Measurements from ENCODE around the gene DPYD.
"Not testable (repeated sequence)": the region's sequence is repeated elsewhere in the genome, so short reads cannot be mapped to it uniquely, and the experiment has no call there.

The DPYD gene

DNA sequence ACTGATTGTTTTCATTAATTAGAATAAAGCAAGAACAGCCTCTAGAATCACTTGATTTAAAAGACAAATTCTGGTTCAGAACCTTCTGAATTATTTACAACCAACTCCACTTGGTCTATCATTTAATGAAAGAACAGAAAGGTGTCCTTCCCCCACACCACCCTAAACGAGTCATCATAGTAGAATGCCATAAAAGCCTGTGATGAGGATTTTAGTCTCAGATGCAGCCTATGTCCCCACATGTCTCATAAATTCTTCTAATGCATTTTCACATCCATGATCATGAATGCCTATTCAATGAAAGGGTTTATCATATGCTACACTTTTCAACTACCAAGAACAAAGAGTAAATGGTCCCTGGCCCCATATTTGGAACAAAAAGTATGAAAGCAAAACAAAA, 508.1 kb downstream of the DPYD start:
- DNase-seq, result no peak

GRCh38 chr1:97412166-97412565, 508.7 kb downstream of the DPYD start:
- DNase-seq, result no peak

DNA sequence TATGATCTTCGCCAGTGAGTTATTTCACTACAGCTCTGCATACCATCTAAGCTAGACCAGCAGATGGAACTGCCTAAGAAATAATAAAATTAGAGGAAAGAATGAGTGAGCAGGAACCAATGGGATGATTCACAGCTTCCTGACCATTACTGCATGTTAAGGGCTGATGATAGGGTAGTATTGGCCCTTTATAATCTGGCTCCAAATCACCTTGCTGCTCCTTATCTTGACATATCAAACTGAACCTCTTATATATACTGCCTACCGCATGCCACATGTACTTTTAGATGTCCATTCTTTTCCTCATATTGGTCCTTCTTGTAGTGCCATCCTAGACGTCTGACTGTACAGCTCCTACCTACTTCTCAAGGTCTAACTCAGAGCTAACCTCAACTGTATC, 524.4 kb downstream of the DPYD start:
- DNase-seq, result no peak

DNA sequence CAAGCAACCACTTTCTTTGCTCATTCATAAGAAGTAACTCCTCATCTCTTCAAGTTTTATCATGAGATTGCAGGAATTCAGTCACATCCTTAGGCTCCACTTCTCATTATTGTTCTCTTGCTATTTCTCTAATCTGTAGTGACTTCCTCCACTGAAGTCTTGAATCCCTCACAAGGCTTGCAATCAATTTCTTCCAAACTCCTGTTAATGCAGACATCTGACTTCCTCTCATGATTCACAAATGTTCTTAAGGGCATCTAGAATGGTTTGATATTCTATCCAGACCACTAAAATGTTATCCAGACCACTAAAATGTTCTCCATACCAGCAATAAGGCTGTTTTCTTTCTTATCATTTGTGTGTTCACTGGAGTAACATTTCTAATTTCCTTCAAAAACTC, 528.1 kb downstream of the DPYD start:
- DNase-seq, result no peak

GRCh38 chr1:97385536-97386277, 535.1 kb downstream of the DPYD start:
- no peak for DNase-seq

DNA sequence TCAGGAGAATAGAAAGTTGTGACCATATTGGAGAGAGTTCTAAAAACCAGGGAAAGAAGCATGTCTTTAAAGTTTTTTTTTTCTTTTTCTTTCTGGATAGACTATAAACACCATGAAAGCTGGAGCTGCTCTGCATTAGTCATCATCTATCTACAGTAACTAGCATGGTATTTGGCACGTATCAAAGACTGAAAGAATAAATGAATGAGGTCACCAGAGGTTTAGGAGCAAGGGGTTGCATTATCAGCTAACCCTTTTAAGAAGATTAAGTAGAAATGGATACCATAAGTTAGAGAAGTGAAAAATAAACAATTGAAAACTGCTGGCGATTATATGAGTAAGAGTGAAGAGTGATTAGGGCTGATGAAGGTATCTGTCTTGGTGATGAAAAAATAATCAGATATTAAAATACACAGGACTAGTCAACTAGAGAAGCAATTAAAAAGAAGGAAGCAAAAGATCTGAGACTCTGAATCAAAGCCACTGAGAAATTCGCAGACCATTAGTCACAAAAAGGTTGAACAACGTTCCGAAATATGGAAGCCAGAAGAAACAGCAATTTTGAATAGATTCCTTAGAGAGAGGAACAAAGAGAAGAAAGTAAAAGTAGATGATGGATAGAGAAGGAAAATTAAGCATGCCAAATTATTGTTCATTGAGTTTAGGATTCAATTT, 536.4 kb downstream of the DPYD start:
- no peak for DNase-seq

DNA sequence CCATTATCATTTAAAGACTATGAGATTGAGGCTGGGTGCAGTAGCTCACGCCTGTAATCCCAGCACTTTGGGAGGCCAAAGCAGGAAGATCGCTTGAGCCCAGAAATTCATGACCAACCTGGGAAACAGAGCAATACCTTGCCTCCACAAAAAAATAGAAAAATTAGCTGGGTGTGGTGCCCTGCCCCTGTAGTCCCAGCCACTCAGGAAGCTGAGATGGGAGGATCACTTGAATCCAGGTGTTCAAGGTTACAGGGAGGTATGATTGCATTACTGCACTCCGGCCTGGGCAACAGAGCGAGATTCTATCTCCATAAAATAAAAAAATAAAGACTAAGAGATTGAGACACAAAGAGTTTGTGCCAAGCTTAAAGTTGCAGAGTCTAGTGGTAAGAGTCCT, 537.0 kb downstream of the DPYD start:
- no peak for DNase-seq

DNA sequence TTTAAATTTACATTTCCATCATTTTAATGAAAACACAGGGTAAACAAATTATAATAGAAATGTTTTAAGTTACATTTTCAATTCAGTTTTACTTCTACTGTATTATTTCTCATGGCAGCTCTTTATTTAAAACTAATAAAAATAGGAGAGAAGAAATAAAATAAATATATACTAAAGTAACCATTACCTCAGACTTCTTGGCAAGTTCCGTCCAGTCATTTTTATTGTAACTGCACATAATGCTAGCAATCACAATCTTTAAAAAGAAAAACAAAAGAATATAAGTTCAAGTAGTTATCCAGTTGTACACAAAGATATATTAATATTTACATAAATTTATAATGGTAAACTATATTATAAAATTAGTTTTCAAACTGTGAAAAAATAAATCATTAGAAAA, 538.6 kb downstream of the DPYD start:
- no peak for DNase-seq

DNA sequence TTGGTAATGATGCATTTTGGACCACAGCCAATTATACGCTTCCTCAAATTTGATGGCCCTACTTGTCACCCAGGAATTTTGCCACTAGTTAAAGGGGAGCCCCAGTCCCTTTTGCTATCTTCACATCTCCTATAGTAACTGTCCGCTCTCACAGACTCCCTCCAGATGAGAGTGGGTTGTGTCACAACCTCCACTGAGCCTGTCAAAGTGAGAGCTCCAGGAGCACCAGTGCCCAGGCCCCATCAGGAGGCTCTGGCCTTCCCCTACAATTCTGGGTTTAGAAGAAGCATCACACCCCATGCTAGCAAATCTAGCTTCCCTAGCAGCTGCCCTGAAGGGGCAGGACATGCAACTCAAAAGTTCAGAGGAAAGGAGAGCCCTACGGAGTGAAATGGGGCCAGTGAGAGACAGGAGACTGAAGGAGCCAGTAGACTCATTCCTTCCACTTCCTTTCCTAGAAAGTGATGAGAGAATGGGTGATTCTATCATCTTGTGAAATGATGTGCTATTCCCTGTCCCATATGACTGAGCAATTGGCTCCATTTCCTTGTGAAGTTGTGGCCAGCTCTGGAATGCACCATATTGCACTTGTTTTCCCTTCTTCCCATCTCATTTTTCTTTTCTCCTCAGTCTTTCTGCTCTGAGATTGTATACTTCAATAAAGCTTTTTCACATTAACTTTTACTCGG, 541.3 kb downstream of the DPYD start:
- DNase-seq, result no peak

DNA sequence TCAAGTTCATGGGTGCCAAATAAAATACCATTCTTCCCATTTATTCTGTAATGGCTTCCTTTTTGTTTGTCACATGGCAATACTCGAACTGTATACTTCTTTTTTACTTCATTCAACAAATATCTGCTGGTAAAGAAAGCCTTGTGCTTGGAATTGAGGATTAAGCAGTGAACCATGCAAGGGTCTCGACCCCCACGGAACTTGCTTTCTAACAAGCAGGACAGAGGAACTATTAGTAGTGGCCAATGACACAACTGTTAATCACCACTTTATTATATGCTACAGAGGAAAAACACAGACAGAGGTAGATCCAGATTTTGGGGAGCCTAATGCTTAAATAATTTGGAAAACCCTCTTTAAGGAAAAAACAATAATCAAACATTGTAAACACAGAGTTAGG, 542.2 kb downstream of the DPYD start:
- no peak for DNase-seq

GRCh38 chr1:97377432-97378034, 543.3 kb downstream of the DPYD start:
- DNase-seq, result no peak

GRCh38 chr1:97373000-97373399, 547.8 kb downstream of the DPYD start:
- no peak for DNase-seq

DNA sequence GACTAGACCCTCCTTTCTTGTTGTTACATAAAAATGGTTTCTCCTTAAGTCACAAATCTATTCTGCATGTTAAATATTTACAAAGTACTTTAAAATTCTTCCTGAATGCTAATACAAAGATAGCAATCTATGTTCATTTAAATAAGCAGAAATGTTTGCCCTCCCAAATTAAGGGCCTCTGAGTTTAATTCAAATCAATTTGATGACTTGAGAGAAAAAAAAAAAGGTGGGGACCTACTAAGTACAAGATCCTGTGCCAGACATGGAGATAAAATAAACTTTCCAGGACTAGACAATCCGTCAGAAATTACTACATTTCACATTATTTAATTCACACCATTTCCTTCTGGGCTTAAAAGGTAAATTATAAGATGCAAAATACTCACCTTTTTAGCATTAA, 548.3 kb downstream of the DPYD start:
- no peak for DNase-seq

DNA sequence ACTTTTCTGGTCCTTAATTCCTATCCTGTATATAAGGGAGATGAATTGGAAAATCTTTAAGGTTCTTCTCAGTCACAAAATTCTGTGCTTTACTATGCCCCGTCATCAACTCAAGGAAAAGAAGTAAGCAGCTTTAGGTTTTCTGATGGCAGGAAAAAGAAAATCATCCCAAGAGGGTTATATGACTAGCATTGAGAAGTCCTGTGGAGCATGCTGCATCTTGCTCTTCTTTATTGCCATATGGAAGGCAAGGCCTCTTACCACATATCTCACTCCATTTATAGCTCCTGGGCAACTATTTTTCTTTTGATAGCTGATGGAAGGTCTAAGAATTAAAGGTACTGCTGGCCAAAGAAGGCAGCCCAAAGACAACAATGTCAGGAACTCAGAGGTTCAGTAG, 552.5 kb downstream of the DPYD start:
- no peak for DNase-seq

DNA sequence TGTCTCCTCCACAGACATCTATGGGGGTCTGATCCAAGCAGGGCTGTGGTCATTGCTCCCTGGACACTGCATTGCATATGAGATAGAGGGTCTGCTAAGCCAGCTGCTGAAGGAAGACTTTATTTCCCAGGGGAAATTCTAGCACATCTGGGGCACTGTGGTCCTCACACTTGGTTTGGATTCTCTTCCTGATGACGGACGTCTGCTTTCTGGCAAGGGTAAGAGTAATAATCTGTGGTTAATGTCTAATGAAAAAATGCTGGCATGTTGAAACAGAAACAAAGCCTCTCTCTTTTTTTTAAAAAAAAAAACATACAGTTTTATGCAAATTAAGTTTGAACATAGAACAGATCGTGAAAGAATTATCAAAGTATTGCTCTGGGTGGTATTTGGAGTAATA, 553.9 kb downstream of the DPYD start:
- DNase-seq, result no peak

GRCh38 chr1:97365026-97365425, 555.8 kb downstream of the DPYD start:
- DNase-seq, result no peak

- DNase-seq, result no peak
These were observed 556.7 kb downstream of the DPYD start for GRCh38 chr1:97364086-97364485.

DNA sequence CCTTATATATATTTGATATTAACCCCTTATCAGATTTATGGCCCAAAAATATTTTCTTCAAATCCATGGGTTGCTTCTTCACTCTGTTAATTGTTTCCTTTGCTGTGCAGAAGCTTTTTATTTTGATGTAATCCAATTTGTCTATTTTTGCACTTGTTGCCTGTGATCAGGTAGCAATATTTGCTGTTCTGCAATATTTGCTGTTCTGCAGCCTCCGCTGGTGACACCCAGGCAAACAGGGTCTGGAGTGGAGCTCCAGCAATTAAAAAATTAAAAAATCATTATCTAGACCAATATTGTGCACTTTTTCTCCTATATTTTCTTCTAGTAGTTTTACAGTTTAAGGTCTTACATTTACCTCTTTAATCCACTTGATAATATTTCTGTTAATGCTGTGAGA, 564.5 kb downstream of the DPYD start:
- no peak for DNase-seq

- no peak for DNase-seq
These were observed 567.9 kb downstream of the DPYD start for GRCh38 chr1:97352936-97353382.

- no peak for DNase-seq
These were observed 569.0 kb downstream of the DPYD start for GRCh38 chr1:97351846-97352245.

DNA sequence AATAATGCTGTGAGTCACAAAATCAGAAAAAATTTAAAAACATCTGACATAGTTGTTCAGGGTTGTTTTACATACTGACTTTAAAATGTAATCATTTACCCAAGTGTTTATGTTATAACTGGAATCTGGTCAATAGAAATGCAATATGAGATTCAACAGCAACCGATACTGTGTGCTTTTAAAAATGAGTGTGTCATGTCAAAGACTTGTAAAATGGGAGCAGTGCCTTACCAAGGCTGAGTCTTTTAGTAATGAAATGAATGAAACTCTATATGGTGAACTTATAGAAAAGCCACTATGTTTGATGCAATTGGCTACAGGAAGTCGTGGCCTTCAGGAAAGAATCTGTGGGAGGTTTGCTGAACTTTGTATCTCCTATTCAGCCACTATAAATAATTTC, 570.2 kb downstream of the DPYD start:
- DNase-seq, result no peak

GRCh38 chr1:97350241-97350640, 570.6 kb downstream of the DPYD start:
- no peak for DNase-seq

DNA sequence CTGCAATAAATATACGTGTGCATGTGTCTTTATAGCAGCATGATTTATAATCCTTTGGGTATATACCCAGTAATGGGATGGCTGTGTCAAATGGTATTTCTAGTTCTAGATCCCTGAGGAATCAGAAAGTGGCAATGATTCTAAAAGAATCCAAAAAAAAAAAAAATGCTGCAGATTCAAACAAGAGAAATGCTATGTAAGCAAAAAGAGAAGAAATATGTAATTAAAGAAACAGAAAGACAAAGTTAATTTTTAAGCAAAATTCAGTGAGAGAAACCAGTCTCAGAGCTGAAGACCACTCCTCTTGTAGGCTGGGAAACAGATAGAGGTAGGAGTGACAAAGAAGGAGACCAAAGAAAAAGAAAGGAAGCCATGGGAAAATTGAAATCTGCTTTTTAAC, 571.0 kb downstream of the DPYD start:
- DNase-seq, result not testable (repeated sequence)

Measured in NCI-H2081 (cell line).